HG03159 (cell line): Measurements from ENCODE around the gene SDR42E1.

ENCODE experiments used
- ATAC-seq: cut with Tn5 transposase; IDR thresholded peaks from one replicate; pipeline ENCODE4 v1.9.1; 2021; ENCODE audit warnings: mild to moderate bottlenecking, moderate library complexity; ENCODE audit not compliant: unreplicated experiment

SDR42E1 gene

GRCh38 chr16:82011199-82011641, at the start of gene SDR42E1:
Gene SDR42E1 (minus strand): TSS chr16:82011470. CDS start chr16:82000858, 10,612 bp downstream.
- peak; percentile 89 for ATAC-seq

- no peak for ATAC-seq
Observed at GRCh38 chr16:82059983-82060421, 48.7 kb upstream of the SDR42E1 start.

- ATAC-seq = no peak
Observed at GRCh38 chr16:82059161-82059982, 48.1 kb upstream of the SDR42E1 start.

GRCh38 chr16:82056550-82056896, 45.3 kb upstream of the SDR42E1 start:
- ATAC-seq = no peak

GRCh38 chr16:82055728-82056549, 44.7 kb upstream of the SDR42E1 start:
- no peak for ATAC-seq

- no peak for ATAC-seq
Observed at GRCh38 chr16:82055117-82055516, 43.8 kb upstream of the SDR42E1 start.

GRCh38 chr16:82051656-82052055, 40.4 kb upstream of the SDR42E1 start:
- ATAC-seq = no peak

GRCh38 chr16:82050909-82051357, 39.7 kb upstream of the SDR42E1 start:
- no peak for ATAC-seq

- no peak for ATAC-seq
Observed at GRCh38 chr16:82050506-82050905, 39.2 kb upstream of the SDR42E1 start.

GRCh38 chr16:82049484-82049883, 38.2 kb upstream of the SDR42E1 start:
- ATAC-seq = no peak

GRCh38 chr16:82047787-82048186, 36.5 kb upstream of the SDR42E1 start:
- ATAC-seq = no peak

- no peak for ATAC-seq
Observed at GRCh38 chr16:82047374-82047773, 36.1 kb upstream of the SDR42E1 start.

GRCh38 chr16:82046941-82047340, 35.7 kb upstream of the SDR42E1 start:
- no peak for ATAC-seq

- ATAC-seq = no peak
Observed at GRCh38 chr16:82046541-82046940, 35.3 kb upstream of the SDR42E1 start.

GRCh38 chr16:82045465-82045864, 34.2 kb upstream of the SDR42E1 start:
- no peak for ATAC-seq

- ATAC-seq = no peak
Observed at GRCh38 chr16:82044585-82044911, 33.3 kb upstream of the SDR42E1 start.

- ATAC-seq = no peak
Observed at GRCh38 chr16:82043680-82044584, 32.7 kb upstream of the SDR42E1 start.

GRCh38 chr16:82042846-82043245, 31.6 kb upstream of the SDR42E1 start:
- no peak for ATAC-seq

- ATAC-seq = no peak
Observed at GRCh38 chr16:82042144-82042543, 30.9 kb upstream of the SDR42E1 start.

GRCh38 chr16:82041542-82041941, 30.3 kb upstream of the SDR42E1 start:
- no peak for ATAC-seq

GRCh38 chr16:82040296-82040695, 29.0 kb upstream of the SDR42E1 start:
- no peak for ATAC-seq
